Measurements from ENCODE around the gene TPRN. TPM values are rescaled to one million over a fixed set of nuclear protein-coding genes. Genes with fewer than 3 reads are reported as not detected.
A peak's percentile ranks its signal among the peaks of the same experiment; 100 is the strongest.

The TPRN gene
- total RNA-seq, 1 experiment from 2014 or later: 24.9 TPM

DNA sequence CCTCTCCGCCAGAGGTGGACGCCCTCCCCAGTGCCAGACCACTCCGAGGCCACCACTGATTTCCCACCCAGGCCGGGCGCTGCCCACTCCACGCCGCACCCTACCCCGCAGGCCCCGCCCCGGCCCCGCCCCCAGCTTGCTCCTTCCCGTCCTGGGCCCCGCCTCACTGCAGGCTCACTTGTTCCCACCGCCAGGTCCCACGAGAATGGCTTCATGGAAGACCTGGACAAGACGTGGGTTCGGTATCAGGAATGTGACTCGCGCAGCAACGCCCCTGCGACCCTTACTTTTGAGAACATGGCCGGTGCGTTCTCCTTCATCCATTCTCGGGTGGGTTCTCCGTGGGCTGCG is 37.2 kb downstream of the TPRN start:
- Histone ChIP-seq H3K27me3 (ENCODE audit: insufficient read depth, low read length) (no peaks in the 10 kb centered on the region), H3K9ac (ENCODE audit: low read length) (peak overlapping the region; percentile 77), H3K9me2 (ENCODE audit: insufficient read depth) (no peaks in the 10 kb centered on the region), H3K79me2 (ENCODE audit: insufficient read depth, low read length) (no peaks in the 10 kb centered on the region), H3K4me1 (ENCODE audit: control insufficient read depth in 1 of 2, insufficient read depth in 2 of 2, low read length in 2 of 2) (peaks cover 14 to 59% of the 10 kb centered on the region in 2 experiments), H4K20me1 (ENCODE audit: insufficient read depth) (no peaks in the 10 kb centered on the region), H3K4me3 (replicated peaks in 1 of 2; ENCODE audit: low read depth in 1 of 2, low read length in 2 of 2) (peak overlapping the region; percentile 59 to 70), H2AFZ (ENCODE audit: low read depth, low read length, poor library complexity, severe bottlenecking) (no peak overlapping the region), H3K9me3 (ENCODE audit: control insufficient read depth in 1 of 2, insufficient read depth in 1 of 2, low read depth in 1 of 2, low read length in 2 of 2) (no peaks in the 10 kb centered on the region), H3K36me3 (ENCODE audit: control insufficient read depth in 1 of 2, insufficient read depth in 2 of 2, low read length in 2 of 2) (no peaks in the 10 kb centered on the region), H3K27ac (ENCODE audit: low read depth, low read length) (peak overlapping the region; percentile 82), H3K4me2 (ENCODE audit: low read length) (peak overlapping the region; percentile 98)
- no TSS peak for BruUV-seq (replicated peaks)
- ChIA-PET POLR2A (interaction anchor here (0.9 to 2.5 kb wide), 12 partner anchors 12 to 77 kb away, joined by 3 to 16 read pairs (median 5); partner anchors contain the start of genes ANAPC2, CYSRT1, SSNA1 and TPRN), RAD21 (ENCODE audit: low non-redundant PET in 1 of 2, low total read pairs in 2 of 2, uncharacterized antibody in 2 of 2, unreplicated experiment in 2 of 2) (interaction anchor here (0.6 to 1.1 kb wide), 3 partner anchors 64 to 140 kb away, joined by 3 read pairs; partner anchors contain the start of gene RNF224 (in 2 of the 2)), CTCF (interaction anchor here (0.9 to 1.9 kb wide), 6 partner anchors 12 to 77 kb away, joined by 3 to 15 read pairs (median 7); partner anchors contain the start of genes MAN1B1, RNF224 and SSNA1)
- intact Hi-C loops (cut with micrococcal nuclease): loop anchor here (2.0 kb wide), 2 partner anchors 45 to 59 kb away; partner anchors contain the start of gene RNF208
- TF ChIP-seq EGR1 (IDR thresholded peaks at IDR 0.05; ENCODE audit: low read depth) (no peak), CEBPB (IDR thresholded peaks at IDR 0.05; ENCODE audit: low read depth) (no peak), FOSL1 (IDR thresholded peaks at IDR 0.05; ENCODE audit: low read depth) (no peak), POLR2AphosphoS5 (IDR thresholded peaks at IDR 0.05; ENCODE audit: low read depth, low read length) (no peak; the same call in 1 of the 2 replicates), SIN3A (IDR thresholded peaks at IDR 0.05; ENCODE audit: low read depth) (no peak), RAD21 (IDR thresholded peaks at IDR 0.05; ENCODE audit: low read depth) (no peak), TCF7L2 (IDR thresholded peaks at IDR 0.05; ENCODE audit: borderline replicate concordance, extremely low read depth, insufficient read depth, insufficient read length) (no peak), ATF3 (IDR thresholded peaks at IDR 0.05) (no peak), CTCF (IDR thresholded peaks at IDR 0.05 in 2 of 3, conservative IDR thresholded peaks at IDR 0.05 in 1 of 3; ENCODE audit: borderline replicate concordance in 1 of 3, insufficient read depth in 1 of 3, low read depth in 2 of 3, low read length in 2 of 3) (no peak)
- TF ChIP-seq, protein P1, sequence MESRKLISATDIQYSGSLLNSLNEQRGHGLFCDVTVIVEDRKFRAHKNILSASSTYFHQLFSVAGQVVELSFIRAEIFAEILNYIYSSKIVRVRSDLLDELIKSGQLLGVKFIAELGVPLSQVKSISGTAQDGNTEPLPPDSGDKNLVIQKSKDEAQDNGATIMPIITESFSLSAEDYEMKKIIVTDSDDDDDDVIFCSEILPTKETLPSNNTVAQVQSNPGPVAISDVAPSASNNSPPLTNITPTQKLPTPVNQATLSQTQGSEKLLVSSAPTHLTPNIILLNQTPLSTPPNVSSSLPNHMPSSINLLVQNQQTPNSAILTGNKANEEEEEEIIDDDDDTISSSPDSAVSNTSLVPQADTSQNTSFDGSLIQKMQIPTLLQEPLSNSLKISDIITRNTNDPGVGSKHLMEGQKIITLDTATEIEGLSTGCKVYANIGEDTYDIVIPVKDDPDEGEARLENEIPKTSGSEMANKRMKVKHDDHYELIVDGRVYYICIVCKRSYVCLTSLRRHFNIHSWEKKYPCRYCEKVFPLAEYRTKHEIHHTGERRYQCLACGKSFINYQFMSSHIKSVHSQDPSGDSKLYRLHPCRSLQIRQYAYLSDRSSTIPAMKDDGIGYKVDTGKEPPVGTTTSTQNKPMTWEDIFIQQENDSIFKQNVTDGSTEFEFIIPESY (IDR thresholded peaks at IDR 0.05; ENCODE audit: extremely low read depth, insufficient replicate concordance, low read length): no peak
- DNase-seq (ENCODE audit: low read depth, low spot score) (peak; percentile 57), ATAC-seq (peak; percentile 59)
